ENCODE measurements around the gene HPN. TPM values are rescaled to one million over a fixed set of nuclear protein-coding genes. Genes with fewer than 3 reads are reported as not detected.

The HPN gene
- polyA plus RNA-seq, 2 donors = 0.04 to 0.16 TPM

DNA sequence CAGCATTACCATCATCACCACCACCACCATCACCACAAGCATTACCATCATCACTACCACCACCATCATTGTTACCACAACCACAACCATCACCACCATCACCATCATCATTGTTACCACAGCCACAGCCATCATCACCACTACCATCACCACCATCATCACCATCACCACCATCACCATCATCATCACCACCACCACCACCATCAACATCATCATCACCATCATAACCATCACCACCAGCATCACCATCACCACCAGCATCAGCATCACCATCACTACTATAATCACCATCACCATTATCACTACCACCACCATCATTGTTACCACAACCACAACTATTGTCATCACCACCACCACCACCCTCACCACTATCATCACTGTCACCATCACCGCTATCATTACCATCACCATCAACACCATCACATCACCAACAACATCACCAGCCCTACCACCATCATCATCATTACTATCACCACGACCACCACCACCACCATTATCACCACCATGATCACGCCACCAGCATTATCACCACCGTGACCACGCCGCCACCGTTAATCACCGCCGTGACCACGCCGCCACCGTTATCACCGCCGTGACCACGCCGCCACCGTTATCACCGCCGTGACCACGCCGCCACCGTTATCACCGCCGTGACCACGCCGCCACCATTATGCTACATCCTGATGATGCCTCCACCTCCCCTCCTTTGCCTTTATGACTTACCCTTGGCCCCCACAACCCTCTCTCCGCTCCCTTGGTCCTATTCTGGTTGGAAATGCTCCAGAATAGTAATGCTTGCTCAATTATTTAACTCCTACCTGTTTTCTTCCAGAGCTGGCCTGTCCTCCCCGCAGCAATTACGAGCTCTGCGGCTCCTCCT, 64.1 kb downstream of the HPN start:
- Histone ChIP-seq H3K27me3 (ENCODE audit: control insufficient read depth in 1 of 2, insufficient read depth in 2 of 2, low read length in 2 of 2) (no peaks in the 10 kb centered on the region), H3K4me1 (ENCODE audit: control insufficient read depth in 2 of 2, insufficient read depth in 2 of 2, low read length in 1 of 2) (peaks cover 0 to 15% of the 10 kb centered on the region in 2 donors), H3K9me3 (ENCODE audit: control insufficient read depth in 2 of 2, insufficient read depth in 1 of 2, low read depth in 1 of 2, low read length in 1 of 2) (peaks cover 0 to 2% of the 10 kb centered on the region in 2 donors), H3K4me3 (ENCODE audit: low read depth in 1 of 2, low read length in 2 of 2) (no peak overlapping the region), H3K36me3 (ENCODE audit: control insufficient read depth in 2 of 2, insufficient read depth in 2 of 2, low read length in 1 of 2) (no peaks in the 10 kb centered on the region), H3K27ac (ENCODE audit: low read depth in 2 of 2, low read length in 1 of 2) (no peak overlapping the region)
- WGBS, 2 donors = 86 to 87% methylated on average over 30 of the region's 30 CpGs

DNA sequence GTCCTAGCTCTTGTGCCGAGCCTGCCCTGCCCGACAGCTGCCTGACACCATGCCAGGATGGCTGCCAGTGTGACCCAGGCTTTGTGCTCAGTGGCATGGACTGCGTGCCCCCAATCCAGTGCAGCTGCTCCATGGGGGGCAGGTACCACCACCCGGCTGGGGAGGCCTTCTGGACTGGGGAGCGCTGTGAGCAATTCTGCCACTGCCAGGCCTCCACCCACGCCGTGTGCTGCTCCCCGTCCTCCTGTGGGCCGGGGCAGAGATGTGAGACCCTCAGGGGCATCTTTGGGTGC, 64.7 kb downstream of the HPN start:
- Histone ChIP-seq H3K4me1 (ENCODE audit: control insufficient read depth in 2 of 2, insufficient read depth in 2 of 2, low read length in 1 of 2) (peaks cover 0 to 15% of the 10 kb centered on the region in 2 donors), H3K4me3 (ENCODE audit: low read depth in 1 of 2, low read length in 2 of 2) (no peak overlapping the region), H3K36me3 (ENCODE audit: control insufficient read depth in 2 of 2, insufficient read depth in 2 of 2, low read length in 1 of 2) (no peaks in the 10 kb centered on the region), H3K27ac (ENCODE audit: low read depth in 2 of 2, low read length in 1 of 2) (no peak overlapping the region), H3K27me3 (ENCODE audit: control insufficient read depth in 1 of 2, insufficient read depth in 2 of 2, low read length in 2 of 2) (no peaks in the 10 kb centered on the region), H3K9me3 (ENCODE audit: control insufficient read depth in 2 of 2, insufficient read depth in 1 of 2, low read depth in 1 of 2, low read length in 1 of 2) (peaks cover 0 to 2% of the 10 kb centered on the region in 2 donors)
- WGBS, 2 donors = 81 to 93% methylated on average over 9 of the region's 9 CpGs

- Histone ChIP-seq H3K4me3 (ENCODE audit: low read depth in 1 of 2, low read length in 2 of 2) (no peak overlapping the region), H3K9me3 (ENCODE audit: control insufficient read depth in 2 of 2, insufficient read depth in 1 of 2, low read depth in 1 of 2, low read length in 1 of 2) (peaks cover 0 to 2% of the 10 kb centered on the region in 2 donors), H3K4me1 (ENCODE audit: control insufficient read depth in 2 of 2, insufficient read depth in 2 of 2, low read length in 1 of 2) (peaks cover 0 to 15% of the 10 kb centered on the region in 2 donors), H3K27ac (ENCODE audit: low read depth in 2 of 2, low read length in 1 of 2) (peak overlapping the region; percentile 43 to 69), H3K27me3 (ENCODE audit: control insufficient read depth in 1 of 2, insufficient read depth in 2 of 2, low read length in 2 of 2) (no peaks in the 10 kb centered on the region), H3K36me3 (ENCODE audit: control insufficient read depth in 2 of 2, insufficient read depth in 2 of 2, low read length in 1 of 2) (no peaks in the 10 kb centered on the region)
- WGBS, 2 donors = 26 to 34% methylated on average over 2 of the region's 2 CpGs
Measured at GRCh38 chr19:35106898-35107541, 65.5 kb downstream of the HPN start.

DNA sequence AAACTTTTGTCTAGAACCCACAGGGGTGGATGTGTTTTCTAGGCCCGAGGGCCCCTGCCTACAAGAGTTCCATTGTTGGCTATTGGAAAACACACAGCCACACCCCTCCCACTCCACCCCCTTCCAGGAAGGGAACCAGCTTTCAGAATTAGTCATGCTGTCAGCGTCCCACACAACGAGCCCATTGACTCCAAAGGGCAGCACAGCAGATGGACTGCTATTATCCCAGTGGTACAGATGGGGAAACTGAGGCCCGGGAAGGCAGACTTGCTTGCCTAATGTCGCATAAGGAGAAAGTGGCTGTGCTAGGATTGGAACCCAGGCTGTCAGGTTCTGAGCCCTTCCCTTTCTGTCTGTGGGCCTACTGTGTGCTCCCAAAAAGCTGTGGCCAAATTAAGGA, 66.0 kb downstream of the HPN start:
- no peak overlapping the region for H3K4me3 ChIP-seq (ENCODE audit: low read depth in 1 of 2, low read length in 2 of 2)
- H3K4me1 ChIP-seq (ENCODE audit: control insufficient read depth in 2 of 2, insufficient read depth in 2 of 2, low read length in 1 of 2) = peaks cover 0 to 15% of the 10 kb centered on the region in 2 donors
- H3K27me3 ChIP-seq (ENCODE audit: control insufficient read depth in 1 of 2, insufficient read depth in 2 of 2, low read length in 2 of 2) = no peaks in the 10 kb centered on the region
- H3K36me3 ChIP-seq (ENCODE audit: control insufficient read depth in 2 of 2, insufficient read depth in 2 of 2, low read length in 1 of 2) = no peaks in the 10 kb centered on the region
- H3K27ac ChIP-seq (ENCODE audit: low read depth in 2 of 2, low read length in 1 of 2) = peak overlapping the region; percentile 43 to 69
- WGBS, 2 donors = 15 to 27% methylated on average over 5 of the region's 5 CpGs
- H3K9me3 ChIP-seq (ENCODE audit: control insufficient read depth in 2 of 2, insufficient read depth in 1 of 2, low read depth in 1 of 2, low read length in 1 of 2) = peaks cover 0 to 2% of the 10 kb centered on the region in 2 donors

GRCh38 chr19:35108730-35109129, 67.2 kb downstream of the HPN start:
- Histone ChIP-seq H3K36me3 (ENCODE audit: control insufficient read depth in 2 of 2, insufficient read depth in 2 of 2, low read length in 1 of 2) (no peaks in the 10 kb centered on the region), H3K4me1 (ENCODE audit: control insufficient read depth in 2 of 2, insufficient read depth in 2 of 2, low read length in 1 of 2) (peaks cover 3 to 18% of the 10 kb centered on the region in 2 donors), H3K9me3 (ENCODE audit: control insufficient read depth in 2 of 2, insufficient read depth in 1 of 2, low read depth in 1 of 2, low read length in 1 of 2) (peaks cover 0 to 2% of the 10 kb centered on the region in 2 donors), H3K27ac (ENCODE audit: low read depth in 2 of 2, low read length in 1 of 2) (peak overlapping the region; percentile 19 to 79), H3K4me3 (ENCODE audit: low read depth in 1 of 2, low read length in 2 of 2) (no peak overlapping the region), H3K27me3 (ENCODE audit: control insufficient read depth in 1 of 2, insufficient read depth in 2 of 2, low read length in 2 of 2) (no peaks in the 10 kb centered on the region)
- 80 to 84% methylated on average over 11 of the region's 11 CpGs for WGBS, 2 donors

- no peak overlapping the region for H3K4me3 ChIP-seq (ENCODE audit: low read depth in 1 of 2, low read length in 2 of 2)
- WGBS, 2 donors = 50 to 61% methylated on average over 22 of the region's 22 CpGs
- H3K9me3 ChIP-seq (ENCODE audit: control insufficient read depth in 2 of 2, insufficient read depth in 1 of 2, low read depth in 1 of 2, low read length in 1 of 2) = peaks cover 0 to 2% of the 10 kb centered on the region in 2 donors
- H3K4me1 ChIP-seq (ENCODE audit: control insufficient read depth in 2 of 2, insufficient read depth in 2 of 2, low read length in 1 of 2) = peaks cover 3 to 18% of the 10 kb centered on the region in 2 donors
- no peaks in the 10 kb centered on the region for H3K27me3 ChIP-seq (ENCODE audit: control insufficient read depth in 1 of 2, insufficient read depth in 2 of 2, low read length in 2 of 2)
- H3K27ac ChIP-seq (ENCODE audit: low read depth in 2 of 2, low read length in 1 of 2) = peak overlapping the region; percentile 80 to 81
- no peaks in the 10 kb centered on the region for H3K36me3 ChIP-seq (ENCODE audit: control insufficient read depth in 2 of 2, insufficient read depth in 2 of 2, low read length in 1 of 2)
Measured at GRCh38 chr19:35109395-35110112, 68.0 kb downstream of the HPN start.

DNA sequence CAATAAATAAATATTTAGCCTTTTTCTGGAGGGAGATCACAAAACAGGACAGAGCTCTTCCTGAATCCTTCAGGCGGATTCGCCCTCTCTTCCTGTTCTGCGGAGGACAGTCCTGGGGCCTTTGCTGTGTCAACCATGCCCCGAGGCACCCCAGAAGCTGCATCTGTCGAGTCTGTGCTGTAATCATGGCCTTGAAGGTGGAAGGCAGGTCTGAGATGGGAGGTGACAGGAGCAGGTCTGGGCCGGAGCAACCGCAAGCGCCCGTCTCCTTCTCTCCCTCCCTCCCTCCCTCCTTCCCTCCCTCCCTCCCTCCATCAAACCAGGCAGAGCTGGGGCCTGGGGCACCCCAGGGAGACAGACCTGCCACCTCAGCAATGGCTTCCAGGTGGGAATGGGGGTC, 69.5 kb downstream of the HPN start:
- Histone ChIP-seq H3K36me3 (ENCODE audit: control insufficient read depth in 2 of 2, insufficient read depth in 2 of 2, low read length in 1 of 2) (no peaks in the 10 kb centered on the region), H3K4me1 (ENCODE audit: control insufficient read depth in 2 of 2, insufficient read depth in 2 of 2, low read length in 1 of 2) (peaks cover 3 to 23% of the 10 kb centered on the region in 2 donors), H3K9me3 (ENCODE audit: control insufficient read depth in 2 of 2, insufficient read depth in 1 of 2, low read depth in 1 of 2, low read length in 1 of 2) (no peaks in the 10 kb centered on the region), H3K27ac (ENCODE audit: low read depth in 2 of 2, low read length in 1 of 2) (peak overlapping the region in 1 of 2 donors; percentile 71), H3K27me3 (ENCODE audit: control insufficient read depth in 1 of 2, insufficient read depth in 2 of 2, low read length in 2 of 2) (no peaks in the 10 kb centered on the region), H3K4me3 (ENCODE audit: low read depth in 1 of 2, low read length in 2 of 2) (no peak overlapping the region)
- WGBS, 2 donors = 34 to 53% methylated on average over 9 of the region's 9 CpGs

- no peaks in the 10 kb centered on the region for H3K9me3 ChIP-seq (ENCODE audit: control insufficient read depth in 2 of 2, insufficient read depth in 1 of 2, low read depth in 1 of 2, low read length in 1 of 2)
- H3K27me3 ChIP-seq (ENCODE audit: control insufficient read depth in 1 of 2, insufficient read depth in 2 of 2, low read length in 2 of 2) = no peaks in the 10 kb centered on the region
- no peak overlapping the region for H3K4me3 ChIP-seq (ENCODE audit: low read depth in 1 of 2, low read length in 2 of 2)
- H3K36me3 ChIP-seq (ENCODE audit: control insufficient read depth in 2 of 2, insufficient read depth in 2 of 2, low read length in 1 of 2) = no peaks in the 10 kb centered on the region
- H3K4me1 ChIP-seq (ENCODE audit: control insufficient read depth in 2 of 2, insufficient read depth in 2 of 2, low read length in 1 of 2) = peaks cover 3 to 19% of the 10 kb centered on the region in 2 donors
- WGBS, 2 donors = 77% methylated on average over 15 of the region's 15 CpGs
- peak overlapping the region in 1 of 2 donors; percentile 57 for H3K27ac ChIP-seq (ENCODE audit: low read depth in 2 of 2, low read length in 1 of 2)
Measured at GRCh38 chr19:35112995-35113688, 71.6 kb downstream of the HPN start.

Data from esophagus (tissue), 2 donors.